Colonic mucosa (tissue), 4 donors: ENCODE results near the gene RAI14. TPM values are rescaled to one million over a fixed set of nuclear protein-coding genes. Genes with fewer than 3 reads are reported as not detected.

Experiments
- DNase-seq: peaks from one replicate; pipeline ENCODE4 v3.0.0-alpha.2; 2020
- H3K27ac ChIP-seq: fragments of 200-600 bp; one replicate; pipeline ENCODE4 v1.8.0; 2021
- H3K27me3 ChIP-seq: fragments of 200-600 bp; one replicate; pipeline ENCODE4 v1.8.0; 2021
- H3K36me3 ChIP-seq: fragments of 200-600 bp; one replicate; pipeline ENCODE4 v1.8.0; 2021
- H3K4me1 ChIP-seq: fragments of 200-600 bp; one replicate; pipeline ENCODE4 v1.8.0; 2021; ENCODE audit warnings: mild to moderate bottlenecking
- H3K4me3 ChIP-seq: fragments of 200-600 bp; one replicate; pipeline ENCODE4 v1.8.0; 2021
- H3K9ac ChIP-seq, 2 donors: one replicate each; pipeline ENCODE4 v1.7.0; 2013; ENCODE audit warnings: control low read depth in 2 of 2, low read depth in 2 of 2, low read length in 2 of 2
- H3K9me3 ChIP-seq: fragments of 200-600 bp; one replicate; pipeline ENCODE4 v1.8.0; 2021
- CTCF ChIP-seq: fragments of 200-600 bp; IDR thresholded peaks from one replicate; pipeline ENCODE4 v1.8.0; 2022; ENCODE audit warnings: antibody characterized with exemption, mild to moderate bottlenecking
- intact Hi-C: fragments of 100-400 bp; cut with DNase I; formaldehyde crosslinking; loops from one replicate; pipeline ENCODE4 v1.14.1; 2022
- total RNA-seq, 2 donors: library from RNA; stranded (reverse); fragmentation: NEBNext Ultra II Directional in 1 of 2; extraction: Animal tissue kit (Norgen Biotek cat#: 25700) in 1 of 2; gene quantifications; one replicate each; pipeline ENCODE4 v1.2.1, GENCODE V29; 2021
- donor health status: healthy.
- donor health status: DM: no; HTN: no; CAD: no.
- donor health status: DM: no; HTN: no; CAD: no.

Gene RAI14
- total RNA-seq, 2 donors from 2014 or later, result 15.9 to 25.7 TPM

GRCh38 chr5:34648840-34649158 lies 7.3 kb upstream of the RAI14 start:
- TF ChIP-seq CTCF, result no peak
- H3K27ac ChIP-seq, result no peak overlapping the region
- H3K4me3 ChIP-seq, result no peak overlapping the region
- H3K9ac ChIP-seq, result no peak overlapping the region
- H3K36me3 ChIP-seq, result no peaks in the 10 kb centered on the region
- H3K9me3 ChIP-seq, result no peaks in the 10 kb centered on the region
- no peak for DNase-seq
- intact Hi-C loops, result no loop called here
- no peaks in the 10 kb centered on the region for H3K27me3 ChIP-seq
- no peaks in the 10 kb centered on the region for H3K4me1 ChIP-seq

GRCh38 chr5:34651791-34652190 lies 4.3 kb upstream of the RAI14 start:
- intact Hi-C loops, result loop anchor here (10.0 kb wide), 2 partner anchors 127 to 183 kb away; partner anchors contain the start of gene TTC23L
- Histone ChIP-seq H3K9ac (no peak overlapping the region), H3K27me3 (no peaks in the 10 kb centered on the region), H3K9me3 (no peaks in the 10 kb centered on the region), H3K36me3 (no peaks in the 10 kb centered on the region), H3K4me1 (no peaks in the 10 kb centered on the region), H3K27ac (no peak overlapping the region), H3K4me3 (no peak overlapping the region)
- no peak for DNase-seq
- TF ChIP-seq CTCF, result no peak

GRCh38 chr5:34652466-34652865 lies 3.7 kb upstream of the RAI14 start:
- H3K27ac ChIP-seq, result no peak overlapping the region
- DNase-seq, result no peak
- TF ChIP-seq CTCF, result no peak
- H3K36me3 ChIP-seq, result no peaks in the 10 kb centered on the region
- H3K27me3 ChIP-seq, result no peaks in the 10 kb centered on the region
- H3K4me3 ChIP-seq, result no peak overlapping the region
- H3K9ac ChIP-seq, result no peak overlapping the region
- intact Hi-C loops, result loop anchor here (10.0 kb wide), 2 partner anchors 128 to 182 kb away; partner anchors contain the start of gene TTC23L
- peaks cover 3% of the 10 kb centered on the region for H3K4me1 ChIP-seq
- H3K9me3 ChIP-seq, result no peaks in the 10 kb centered on the region

- Histone ChIP-seq H3K27me3 (no peaks in the 10 kb centered on the region), H3K36me3 (no peaks in the 10 kb centered on the region), H3K9ac (no peak overlapping the region), H3K9me3 (no peaks in the 10 kb centered on the region), H3K4me1 (peaks cover 6% of the 10 kb centered on the region), H3K4me3 (no peak overlapping the region), H3K27ac (no peak overlapping the region)
- TF ChIP-seq CTCF, result no peak
- no peak for DNase-seq
- intact Hi-C loops, result loop anchor here (10.0 kb wide), 2 partner anchors 128 to 182 kb away; partner anchors contain the start of gene TTC23L
Observed at GRCh38 chr5:34652914-34653313, 3.2 kb upstream of the RAI14 start.

GRCh38 chr5:34653708-34654107 lies 2.4 kb upstream of the RAI14 start:
- Histone ChIP-seq H3K4me3 (no peak overlapping the region), H3K36me3 (no peaks in the 10 kb centered on the region), H3K27ac (no peak overlapping the region), H3K27me3 (no peaks in the 10 kb centered on the region), H3K9ac (no peak overlapping the region), H3K4me1 (peaks cover 6% of the 10 kb centered on the region), H3K9me3 (no peaks in the 10 kb centered on the region)
- intact Hi-C loops, result loop anchor here (10.0 kb wide), 2 partner anchors 129 to 181 kb away; partner anchors contain the start of gene TTC23L
- TF ChIP-seq CTCF, result no peak
- DNase-seq, result no peak
